Sigmoid colon (tissue), 7 donors: ENCODE data around the gene RBP7. TPM values are rescaled to one million over a fixed set of nuclear protein-coding genes. Genes with fewer than 3 reads are reported as not detected.
A peak's percentile ranks its signal among the peaks of the same experiment; 100 is the strongest.

Source experiments
- DNase-seq: peaks from one replicate; pipeline ENCODE4 v3.0.0-alpha.2; 2019
- H3K27ac ChIP-seq, 4 donors: fragments of 200-600 bp; sonication (generic); one replicate each; pipeline ENCODE4 v1.5.1; 2016 to 2019; ENCODE audit warnings: mild to moderate bottlenecking in 1 of 4
- H3K27me3 ChIP-seq, 3 donors: fragments of 200-600 bp; sonication (generic); one replicate each; pipeline ENCODE4 v1.5.1; 2019; ENCODE audit warnings: mild to moderate bottlenecking in 1 of 3
- H3K36me3 ChIP-seq, 4 donors: fragments of 200-600 bp; sonication (generic); one replicate each; pipeline ENCODE4 v1.5.1; 2016 to 2019
- H3K4me1 ChIP-seq, 4 donors: fragments of 200-600 bp; sonication (generic); one replicate each; pipeline ENCODE4 v1.5.1; 2017 to 2019
- H3K4me3 ChIP-seq, 4 donors: fragments of 200-600 bp; sonication (generic); one replicate each; pipeline ENCODE4 v1.5.1; 2017 to 2019; ENCODE audit warnings: mild to moderate bottlenecking in 2 of 4, moderate library complexity in 1 of 4
- H3K9me3 ChIP-seq, 4 donors: fragments of 200-600 bp in 3 of 4; sonication (generic) in 3 of 4; one replicate each; pipeline versions ENCODE4 v1.5.1 to v1.6.1; 2013 to 2019
- CTCF ChIP-seq, 4 experiments: fragments of 450-650 bp in 3 of 4; fragments of 200-600 bp in 1 of 4; IDR thresholded peaks; one replicate each; pipeline ENCODE4 v1.5.1; 2016 to 2019; ENCODE audit warnings: antibody characterized with exemption in 4 of 4, mild to moderate bottlenecking in 3 of 4, moderate library complexity in 2 of 4
- EP300 ChIP-seq, 4 donors: sonication (generic); formaldehyde crosslinking; IDR thresholded peaks; one replicate each; pipeline ENCODE4 v1.6.1; 2017; ENCODE audit warnings: antibody characterized with exemption in 4 of 4
- POLR2A ChIP-seq, 2 donors: fragments of 450-650 bp; IDR thresholded peaks; one replicate each; pipeline ENCODE4 v1.6.1; 2016; ENCODE audit warnings: antibody characterized with exemption in 2 of 2, mild to moderate bottlenecking in 2 of 2, moderate library complexity in 2 of 2
- POLR2AphosphoS5 ChIP-seq, 4 donors: sonication (generic); formaldehyde crosslinking; IDR thresholded peaks; one replicate each; pipeline ENCODE4 v1.6.1; 2017; ENCODE audit warnings: antibody characterized with exemption in 4 of 4
- WGBS, 2 donors: extraction: QIAGEN DNeasy Blood & Tissue Kit; methylation state at CpG; one replicate each; pipeline ENCODE4 v1.1.7; 2013; 5-methylcytosine and 5-hydroxymethylcytosine counted together
- intact Hi-C: fragments of 100-400 bp; cut with DNase I; formaldehyde crosslinking; loops from one replicate; pipeline ENCODE4 v1.15.1; 2023
- polyA plus RNA-seq, 3 donors: library from polyadenylated mRNA; stranded (reverse); fragments of 200-250 nt; gene quantifications; one replicate each; pipeline ENCODE4 v1.2.3, GENCODE V29; 2013
- total RNA-seq, 4 donors: library from RNA; depleted of rRNA; stranded (reverse); fragments of >200 nt; gene quantifications; one replicate each; pipeline ENCODE4 v1.1.0, GENCODE V29; 2016
- donor health status: healthy with polysubstance abuse.
- donor health status: Bipolar disorder and iron deficiency.
- donor health status: healthy.

The RBP7 gene
- total and polyA plus RNA-seq, 7 donors = 4.2 to 13.2 (median 10.0) TPM

- Histone ChIP-seq H3K9me3 (no peaks in the 10 kb centered on the region), H3K27me3 (no peaks in the 10 kb centered on the region), H3K4me3 (no peak overlapping the region), H3K4me1 (peaks cover 0 to 49% (median 33%) of the 10 kb centered on the region in 4 donors), H3K36me3 (peaks cover 0 to 26% (median 11%) of the 10 kb centered on the region in 4 donors), H3K27ac (no peak overlapping the region)
- 94 to 97% methylated on average over 4 of the region's 4 CpGs for WGBS, 2 donors
- intact Hi-C loops = no loop called here
- no peak for DNase-seq
- TF ChIP-seq CTCF (IDR thresholded peaks at IDR 0.05) (no peak), POLR2AphosphoS5 (IDR thresholded peaks at IDR 0.05) (no peak), EP300 (IDR thresholded peaks at IDR 0.05) (no peak)
Observed at GRCh38 chr1:10042746-10043145, 45.7 kb downstream of the RBP7 start.

GRCh38 chr1:10045480-10046355, 48.7 kb downstream of the RBP7 start:
- Histone ChIP-seq H3K9me3 (no peaks in the 10 kb centered on the region), H3K4me1 (peaks cover 0 to 53% (median 41%) of the 10 kb centered on the region in 4 donors), H3K27ac (peak overlapping the region; percentile 54 to 75 (median 73)), H3K4me3 (no peak overlapping the region), H3K36me3 (peaks cover 0 to 11% (median 8%) of the 10 kb centered on the region in 4 donors), H3K27me3 (no peaks in the 10 kb centered on the region)
- TF ChIP-seq POLR2A (IDR thresholded peaks at IDR 0.05) (no peak), EP300 (IDR thresholded peaks at IDR 0.05) (peak in 1 of 4 donors; percentile 64), POLR2AphosphoS5 (IDR thresholded peaks at IDR 0.05) (peak; percentile 24 to 72 (median 52)), CTCF (IDR thresholded peaks at IDR 0.05) (no peak)
- intact Hi-C loops = no loop called here
- 83% methylated on average over 8 of the region's 8 CpGs for WGBS, 2 donors
- DNase-seq = peak; percentile 85

- WGBS, 2 donors = 91 to 92% methylated on average over 8 of the region's 8 CpGs
- Histone ChIP-seq H3K4me3 (no peak overlapping the region), H3K9me3 (no peaks in the 10 kb centered on the region), H3K27me3 (no peaks in the 10 kb centered on the region), H3K27ac (peak overlapping the region; percentile 54 to 75 (median 73)), H3K36me3 (peaks cover 0 to 18% (median 7%) of the 10 kb centered on the region in 4 donors), H3K4me1 (peaks cover 0 to 56% (median 41%) of the 10 kb centered on the region in 4 donors)
- intact Hi-C loops = no loop called here
- TF ChIP-seq POLR2AphosphoS5 (IDR thresholded peaks at IDR 0.05) (no peak), POLR2A (IDR thresholded peaks at IDR 0.05) (no peak), EP300 (IDR thresholded peaks at IDR 0.05) (no peak), CTCF (IDR thresholded peaks at IDR 0.05) (no peak)
- DNase-seq = peak; percentile 71
Observed at GRCh38 chr1:10046356-10047085, 49.5 kb downstream of the RBP7 start.

GRCh38 chr1:10048601-10049000, 51.6 kb downstream of the RBP7 start:
- Histone ChIP-seq H3K27ac (peak overlapping the region in 1 of 4 donors; percentile 75), H3K36me3 (peaks cover 0 to 10% (median 0%) of the 10 kb centered on the region in 4 donors), H3K9me3 (no peaks in the 10 kb centered on the region), H3K4me1 (peaks cover 0 to 56% (median 35%) of the 10 kb centered on the region in 4 donors), H3K4me3 (no peak overlapping the region), H3K27me3 (no peaks in the 10 kb centered on the region)
- WGBS, 2 donors = 95 to 98% methylated on average over 3 of the region's 3 CpGs
- TF ChIP-seq EP300 (IDR thresholded peaks at IDR 0.05) (no peak), POLR2A (IDR thresholded peaks at IDR 0.05) (no peak), CTCF (IDR thresholded peaks at IDR 0.05) (no peak), POLR2AphosphoS5 (IDR thresholded peaks at IDR 0.05) (no peak)
- no peak for DNase-seq
- intact Hi-C loops = no loop called here
